HG03520 (cell line): Measurements from ENCODE around the gene LENG8.
"Not testable (repeated sequence)": the region's sequence is repeated elsewhere in the genome, so short reads cannot be mapped to it uniquely, and the experiment has no call there.

Experiments used
- ATAC-seq: cut with Tn5 transposase; IDR thresholded peaks from one replicate; pipeline ENCODE4 v1.9.1; 2021; ENCODE audit warnings: mild to moderate bottlenecking, moderate library complexity; ENCODE audit not compliant: unreplicated experiment

LENG8 gene

GRCh38 chr19:54460230-54461005 is 11.4 kb downstream of the LENG8 start:
- no peak for ATAC-seq

- ATAC-seq: no peak
These were observed 12.2 kb downstream of the LENG8 start for GRCh38 chr19:54461210-54461609.

- ATAC-seq: no peak
These were observed 12.6 kb downstream of the LENG8 start for GRCh38 chr19:54461613-54462012.

GRCh38 chr19:54462047-54462654 is 13.2 kb downstream of the LENG8 start:
- no peak for ATAC-seq

- peak; percentile 6 for ATAC-seq
These were observed 13.9 kb downstream of the LENG8 start for GRCh38 chr19:54462655-54463530.

- ATAC-seq: peak; percentile 40
These were observed 14.6 kb downstream of the LENG8 start, which contains the start of gene LENG9 for GRCh38 chr19:54463531-54464043. TSS of gene LENG9 (minus strand) at chr19:54463778. CDS start at chr19:54463526, 252 bp downstream.

GRCh38 chr19:54464044-54464629 is 15.1 kb downstream of the LENG8 start:
- ATAC-seq: peak; percentile 38

GRCh38 chr19:54464630-54465425 is 15.8 kb downstream of the LENG8 start:
- ATAC-seq: peak; percentile 30

GRCh38 chr19:54465426-54466109 is 16.6 kb downstream of the LENG8 start:
- ATAC-seq: no peak

GRCh38 chr19:54466110-54466480 is 17.1 kb downstream of the LENG8 start:
- not testable (repeated sequence) for ATAC-seq

GRCh38 chr19:54469496-54469934 is 20.5 kb downstream of the LENG8 start:
- ATAC-seq: no peak

GRCh38 chr19:54470276-54470887 is 21.4 kb downstream of the LENG8 start:
- no peak for ATAC-seq

GRCh38 chr19:54470991-54471782 is 22.2 kb downstream of the LENG8 start:
- ATAC-seq: no peak

- ATAC-seq: no peak
These were observed 24.3 kb downstream of the LENG8 start, which contains the start of gene CDC42EP5 for GRCh38 chr19:54473071-54473891. TSS of gene CDC42EP5 (minus strand) at chr19:54473296. CDS start at chr19:54465547, 7,749 bp downstream.

- ATAC-seq: no peak
These were observed 24.9 kb downstream of the LENG8 start for GRCh38 chr19:54473892-54474372.

GRCh38 chr19:54475706-54476105 is 26.7 kb downstream of the LENG8 start:
- ATAC-seq: no peak

GRCh38 chr19:54477650-54478049 is 28.7 kb downstream of the LENG8 start:
- no peak for ATAC-seq
